HG02571 (cell line): Measurements from ENCODE around the gene SIGLEC11.
A peak's percentile ranks its signal among the peaks of the same experiment; 100 is the strongest.
"Not testable (repeated sequence)": the region's sequence is repeated elsewhere in the genome, so short reads cannot be mapped to it uniquely, and the experiment has no call there.

Experiments
- ATAC-seq: cut with Tn5 transposase; IDR thresholded peaks from one replicate; pipeline ENCODE4 v1.9.1; 2021; ENCODE audit warnings: mild to moderate bottlenecking, moderate library complexity; ENCODE audit not compliant: unreplicated experiment

Gene SIGLEC11

DNA sequence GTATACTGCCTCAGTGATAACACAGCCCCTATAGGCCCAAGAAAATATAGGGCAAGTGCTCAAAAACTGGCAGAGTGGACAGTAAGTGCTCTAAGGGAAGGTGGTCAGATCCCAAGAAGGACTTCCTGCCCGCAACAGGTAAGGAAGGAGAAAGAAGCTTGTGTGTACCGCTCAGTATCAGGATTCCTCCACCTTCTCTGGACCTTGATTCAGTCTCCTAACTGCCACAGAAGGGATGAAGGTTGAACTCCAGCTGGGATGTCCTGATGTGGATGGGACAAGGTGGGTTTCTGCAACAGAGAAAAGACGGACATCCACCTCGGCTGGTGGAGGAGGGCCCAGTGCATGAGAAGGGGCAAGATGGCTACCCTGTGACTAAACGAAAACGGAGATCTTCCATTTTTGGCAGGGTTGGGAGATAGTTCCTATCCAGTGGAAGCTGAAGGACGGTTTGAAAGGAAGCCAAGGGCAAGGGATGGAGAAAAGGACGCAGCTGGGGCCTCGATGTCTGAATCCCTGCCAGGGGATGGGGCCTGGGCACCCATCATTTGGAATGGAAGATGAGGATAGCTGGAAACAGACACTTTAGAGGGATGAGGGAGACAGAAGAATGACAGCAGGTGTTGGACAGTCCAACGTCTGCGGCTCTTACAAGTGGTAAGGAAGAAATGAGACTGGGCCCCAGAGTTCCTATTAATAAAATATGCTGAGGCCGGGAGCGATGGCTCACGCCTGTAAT, 33.3 kb downstream of the SIGLEC11 start:
- no peak for ATAC-seq

DNA sequence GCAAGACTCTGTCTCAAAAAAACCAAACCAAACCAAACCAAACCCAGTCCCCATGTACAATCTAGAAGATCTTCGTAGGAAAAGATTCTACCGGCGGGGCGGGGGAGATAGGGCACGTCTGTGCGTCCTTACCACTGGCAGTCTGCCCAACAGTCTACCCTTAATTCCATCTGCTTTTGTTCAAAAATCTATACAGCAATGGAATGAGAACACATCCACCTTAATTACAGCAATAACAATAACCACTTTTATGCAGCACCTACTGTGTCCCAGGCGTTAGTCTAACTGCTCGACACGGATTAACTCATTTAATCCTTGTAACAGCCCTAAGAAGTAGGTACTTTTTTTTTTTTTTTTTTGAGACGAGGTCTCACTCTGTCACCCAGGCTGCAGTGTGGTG, 34.5 kb downstream of the SIGLEC11 start:
- no peak for ATAC-seq

DNA sequence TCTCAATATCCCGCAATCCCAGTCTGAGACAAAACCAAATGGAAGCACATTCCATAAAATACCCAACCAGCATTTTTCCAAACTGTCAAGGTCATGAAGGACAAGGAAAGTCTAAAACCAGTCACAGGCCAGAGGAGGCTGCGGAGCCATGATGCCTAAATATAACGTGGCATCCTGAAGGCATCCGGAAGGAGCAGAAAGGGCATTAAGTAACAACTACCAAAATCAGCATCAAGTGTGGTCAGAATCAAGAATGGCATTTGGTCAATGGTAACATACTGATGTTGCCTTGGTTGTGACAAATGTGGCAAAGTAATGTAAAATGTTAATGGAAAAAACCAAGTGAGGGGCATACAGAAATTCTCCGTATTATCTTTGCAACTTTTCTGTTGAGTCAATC, 35.5 kb downstream of the SIGLEC11 start:
- ATAC-seq = no peak

DNA sequence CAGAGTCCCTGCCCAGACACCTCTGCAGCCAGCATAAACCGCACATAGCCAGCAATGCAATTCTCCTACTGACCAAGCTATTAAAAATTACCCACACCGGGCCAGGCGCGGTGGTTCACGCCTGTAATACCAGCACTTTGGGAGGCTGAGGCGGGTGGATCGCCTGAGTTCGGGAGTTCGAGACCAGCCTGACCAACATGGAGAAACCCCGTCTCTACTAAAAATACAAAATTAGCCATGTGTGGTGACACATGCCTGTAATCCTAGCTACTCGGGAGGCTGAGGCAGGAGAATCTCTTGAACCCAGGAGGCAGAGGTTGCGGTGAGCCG, 36.1 kb downstream of the SIGLEC11 start:
- ATAC-seq = not testable (repeated sequence)

DNA sequence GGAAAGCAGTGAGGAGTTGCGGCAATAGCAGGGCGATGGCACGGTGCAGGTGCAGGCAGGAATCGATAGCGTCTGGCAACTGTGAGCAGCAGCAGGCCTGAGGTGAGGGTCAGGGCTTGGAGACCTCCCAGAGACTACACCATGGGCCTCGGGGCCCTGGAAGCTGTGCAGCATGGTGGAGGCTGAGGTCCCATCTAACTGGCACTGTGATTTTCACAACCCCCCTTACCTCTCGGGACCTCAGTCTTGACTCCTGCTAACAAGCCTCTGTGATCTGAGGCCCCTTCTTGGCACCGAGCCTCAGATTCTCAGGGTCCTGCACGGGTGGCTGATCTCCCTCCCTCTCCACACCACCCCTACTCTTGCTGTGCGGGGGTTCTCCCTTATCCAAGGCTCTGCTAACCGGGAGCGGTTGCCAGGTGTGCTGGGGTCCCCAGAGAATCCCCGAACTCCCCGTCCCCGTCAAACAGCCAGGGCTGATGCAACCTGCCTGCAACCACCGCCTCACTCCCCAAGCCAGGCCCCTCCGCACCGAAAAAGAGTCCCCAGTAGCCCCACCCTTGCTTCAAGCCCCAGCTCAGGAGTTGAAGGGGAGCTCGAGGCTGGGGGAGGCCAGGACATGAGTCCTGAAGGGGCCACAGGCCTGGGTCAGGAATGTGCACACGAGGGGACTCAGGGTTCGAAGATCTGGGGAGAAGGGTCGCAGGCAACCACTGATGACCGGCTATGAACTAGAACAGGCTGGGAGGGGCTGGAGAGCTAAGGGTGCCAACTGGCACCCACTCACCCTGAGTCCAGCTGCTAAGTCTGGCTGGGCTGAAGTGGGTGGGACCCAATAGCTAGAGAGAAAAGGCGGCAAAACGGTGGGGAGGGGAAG, 36.7 kb downstream of the SIGLEC11 start:
- no peak for ATAC-seq

DNA sequence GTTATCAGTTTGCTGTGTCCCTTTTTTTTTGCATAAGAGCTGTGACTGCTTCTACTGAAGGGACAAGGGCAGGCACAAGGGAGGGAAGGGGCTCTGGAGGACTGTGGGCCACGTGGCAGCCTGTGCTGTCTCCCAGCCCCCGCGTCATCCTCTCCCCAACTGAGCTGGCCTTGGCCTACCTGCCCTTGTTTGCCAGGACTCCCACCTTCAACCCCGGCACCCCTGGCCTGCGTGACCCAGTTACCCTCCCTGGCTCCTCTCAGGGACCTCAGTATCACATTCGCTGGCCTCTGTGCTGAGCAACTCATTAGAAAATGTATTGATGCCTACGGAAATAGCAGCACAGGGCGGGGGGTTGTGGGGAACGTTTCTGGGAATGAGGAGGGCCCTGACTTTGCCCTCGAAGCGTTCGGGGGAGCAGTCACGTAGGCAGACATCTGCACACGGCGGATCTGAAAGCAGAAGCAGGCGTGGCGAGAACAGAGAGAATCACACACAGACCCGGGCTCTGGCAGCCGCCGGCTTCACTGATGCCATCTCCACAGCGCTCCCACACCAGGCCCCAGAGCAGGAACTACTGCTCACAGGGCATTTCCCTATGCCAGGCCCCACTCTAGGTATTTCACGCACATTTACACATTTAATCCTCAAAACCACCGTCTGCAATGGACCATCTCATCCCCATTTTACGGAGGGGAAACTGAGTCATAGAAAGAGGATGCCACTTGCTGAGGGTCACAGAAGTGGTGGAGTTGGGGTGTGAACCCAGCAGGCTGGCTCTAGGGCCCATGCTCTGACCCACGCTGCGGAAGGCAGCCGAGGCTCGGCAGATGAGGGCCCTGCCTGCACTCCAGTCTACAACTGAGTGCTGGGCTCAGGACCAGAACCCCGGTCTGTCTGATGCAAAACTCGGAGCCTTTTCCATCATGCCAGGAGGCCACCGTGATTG, 37.6 kb downstream of the SIGLEC11 start:
- ATAC-seq = no peak

DNA sequence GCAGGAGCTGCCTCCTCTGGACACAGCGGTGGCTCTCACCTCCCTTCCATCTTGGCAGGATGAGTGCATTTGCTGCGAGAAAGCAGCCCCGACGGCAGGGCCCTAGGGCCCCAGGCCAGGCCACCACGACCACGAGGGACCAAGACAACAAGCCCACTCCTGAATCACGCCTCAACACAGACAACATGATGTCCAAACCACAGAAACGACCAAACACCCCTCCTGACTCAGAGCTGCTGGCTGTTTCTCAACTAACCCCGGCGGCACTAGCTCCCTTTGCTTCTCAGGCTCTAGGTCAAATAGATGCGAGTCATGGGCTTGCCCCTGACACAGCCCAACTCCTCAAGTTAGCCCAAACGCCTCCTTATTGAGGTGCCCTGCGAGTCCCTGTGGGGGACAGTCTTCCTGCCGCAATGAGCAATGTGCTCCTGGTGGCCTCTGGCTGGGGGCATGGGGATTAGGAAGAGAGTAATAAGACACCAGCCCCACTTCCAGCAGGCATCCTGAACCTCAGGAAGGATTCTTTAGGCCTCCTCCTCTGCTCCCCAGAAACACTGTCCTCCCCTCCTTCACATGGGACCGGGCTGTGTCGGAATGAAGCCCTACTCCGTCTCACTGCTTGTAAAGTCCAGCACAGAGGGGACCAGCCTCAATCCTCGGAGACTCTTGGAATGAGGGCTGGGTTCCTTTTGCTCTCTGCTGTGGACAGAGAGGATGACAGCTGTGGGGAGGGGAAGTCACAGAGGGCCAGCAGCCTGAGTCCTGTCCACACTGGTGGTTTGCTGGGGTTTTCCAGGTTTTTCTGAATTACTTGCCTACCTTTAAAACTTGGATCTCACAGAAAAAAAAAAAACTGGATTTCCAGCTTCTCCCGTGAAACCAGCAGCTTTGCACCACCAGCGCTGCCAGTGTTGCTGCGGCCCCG, 38.8 kb downstream of the SIGLEC11 start:
- no peak for ATAC-seq

DNA sequence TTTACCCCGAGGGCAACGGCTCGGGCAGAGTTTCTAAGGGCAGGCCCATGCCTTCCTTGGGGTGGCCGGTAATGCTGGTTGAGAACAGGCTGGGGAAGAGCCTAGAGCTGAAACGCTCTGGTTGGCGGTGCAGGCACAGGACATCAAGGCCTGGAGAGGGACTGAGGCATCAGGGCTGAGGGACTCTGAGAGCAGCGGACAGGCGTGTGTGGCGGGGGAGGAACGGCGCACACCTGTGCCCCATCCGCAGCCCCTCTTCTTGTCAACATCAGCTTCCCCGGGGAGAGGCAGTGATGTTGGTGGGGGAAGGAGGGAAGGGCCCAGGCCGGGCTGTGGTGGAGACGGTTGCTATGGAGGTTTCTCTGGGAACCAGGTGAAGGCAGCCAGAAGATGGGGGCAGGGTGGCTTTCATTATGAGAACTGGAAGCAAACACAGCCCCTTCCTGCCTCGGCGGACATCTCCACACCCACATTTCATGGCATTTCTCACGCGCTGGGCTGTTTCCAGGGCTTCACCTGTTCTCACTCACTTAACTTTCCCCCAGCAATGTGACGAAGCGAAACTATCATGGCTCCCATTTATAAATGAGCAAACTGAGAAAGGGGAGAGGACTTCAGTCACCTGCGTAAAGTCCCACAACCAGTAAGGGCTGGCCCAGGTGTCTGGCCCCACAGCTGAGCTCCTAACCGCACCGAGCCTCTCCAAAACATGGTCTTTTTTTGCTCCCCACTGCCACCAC, 40.2 kb downstream of the SIGLEC11 start:
- ATAC-seq = no peak

DNA sequence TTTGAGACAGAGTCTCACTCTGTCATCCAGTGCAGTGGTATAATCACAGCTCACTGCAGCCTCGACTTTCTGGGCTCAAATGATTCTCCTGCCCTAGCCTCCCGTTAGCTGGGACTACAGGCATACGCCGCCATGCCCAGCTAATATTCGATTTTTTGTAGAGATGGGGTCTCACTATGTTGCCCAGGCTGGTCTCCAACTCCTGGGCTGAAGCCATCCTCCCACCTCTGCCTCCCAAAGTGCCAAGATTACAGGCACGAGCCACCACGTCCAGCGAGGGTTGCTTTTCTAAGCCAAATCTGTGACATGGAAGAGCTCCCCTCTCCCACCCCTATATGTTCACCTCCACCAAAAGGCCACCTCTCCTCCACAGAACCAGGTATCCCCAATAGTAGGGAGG, 42.9 kb downstream of the SIGLEC11 start:
- no peak for ATAC-seq

DNA sequence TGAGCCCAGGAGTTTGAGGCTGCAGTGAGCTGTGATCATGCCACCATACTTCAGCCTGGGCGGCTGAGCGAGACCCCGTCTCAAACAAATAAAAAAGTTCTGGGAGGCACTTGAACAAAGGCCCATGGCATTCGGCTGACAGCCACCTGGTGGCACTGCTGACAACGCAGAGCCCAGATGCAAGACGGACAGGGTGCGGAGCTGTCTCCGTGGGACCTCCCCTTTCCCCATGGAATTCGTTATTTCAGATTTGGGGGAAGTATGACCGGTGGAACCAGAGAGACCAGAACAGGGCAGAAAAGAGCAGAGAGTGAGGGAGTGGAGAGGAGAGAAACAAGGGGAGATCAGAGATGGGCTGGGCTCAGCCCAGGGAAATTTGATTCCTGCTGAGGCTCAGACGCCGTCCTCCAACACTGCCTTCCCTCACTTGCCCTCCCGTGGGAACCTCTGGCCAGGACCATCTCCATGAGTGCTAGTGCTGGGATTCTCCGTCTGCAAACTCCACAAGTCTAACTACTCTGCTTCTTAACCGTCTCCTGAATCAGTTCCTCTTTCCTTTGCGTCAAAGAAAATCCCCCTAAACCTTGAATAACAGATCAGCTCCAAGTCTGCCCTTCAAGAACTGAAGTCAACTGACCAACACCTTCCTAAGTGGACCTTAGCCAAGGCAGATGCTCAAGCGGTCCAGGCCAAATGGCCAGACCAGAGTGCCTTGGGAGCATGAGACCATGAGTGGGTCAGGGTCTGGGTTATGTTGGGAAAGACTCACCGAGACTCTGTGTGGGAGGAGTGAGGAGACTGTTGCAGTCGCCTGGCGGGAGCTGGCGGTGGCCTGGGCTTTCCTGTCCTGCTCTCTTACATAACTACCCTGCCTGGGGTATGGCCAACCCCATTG, 43.9 kb downstream of the SIGLEC11 start:
- no peak for ATAC-seq

DNA sequence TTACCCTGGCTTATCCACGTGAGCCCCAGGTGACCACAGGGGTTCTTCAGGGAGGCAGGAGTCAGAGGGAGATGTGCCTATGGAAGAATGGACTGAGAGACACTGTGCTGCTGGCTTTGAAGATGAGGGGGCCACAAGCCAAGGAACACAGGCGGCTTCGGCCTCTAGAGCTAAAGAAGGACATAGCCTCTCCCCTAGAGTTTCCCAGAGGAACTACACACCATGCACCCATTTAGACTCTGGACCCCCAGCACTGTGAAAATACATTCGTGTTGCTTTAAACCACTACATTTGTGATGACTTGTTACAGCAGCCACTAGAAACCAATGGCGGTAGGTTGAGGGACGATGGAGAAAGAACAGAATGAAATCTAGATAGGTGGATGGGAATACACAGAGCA, 45.7 kb downstream of the SIGLEC11 start:
- no peak for ATAC-seq

DNA sequence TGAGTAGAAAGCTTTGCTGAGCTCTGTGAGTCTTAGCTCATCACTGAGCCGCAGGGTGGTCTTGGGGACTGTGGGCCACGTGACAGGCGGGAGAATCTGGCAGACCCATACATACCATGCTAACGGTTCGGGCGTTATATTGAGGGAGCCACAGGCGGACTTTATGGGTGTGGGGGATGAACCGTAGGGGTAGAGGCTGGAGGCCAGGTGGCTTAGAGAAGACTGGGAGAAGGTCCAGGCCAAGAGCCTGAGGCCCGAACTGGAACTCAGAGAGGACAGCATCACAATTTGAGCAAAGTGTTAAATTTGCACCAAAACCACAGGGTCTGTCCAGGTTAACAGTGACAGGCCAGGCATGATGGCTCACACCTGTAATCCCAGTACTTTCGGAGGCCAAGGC, 47.3 kb downstream of the SIGLEC11 start:
- ATAC-seq = no peak

DNA sequence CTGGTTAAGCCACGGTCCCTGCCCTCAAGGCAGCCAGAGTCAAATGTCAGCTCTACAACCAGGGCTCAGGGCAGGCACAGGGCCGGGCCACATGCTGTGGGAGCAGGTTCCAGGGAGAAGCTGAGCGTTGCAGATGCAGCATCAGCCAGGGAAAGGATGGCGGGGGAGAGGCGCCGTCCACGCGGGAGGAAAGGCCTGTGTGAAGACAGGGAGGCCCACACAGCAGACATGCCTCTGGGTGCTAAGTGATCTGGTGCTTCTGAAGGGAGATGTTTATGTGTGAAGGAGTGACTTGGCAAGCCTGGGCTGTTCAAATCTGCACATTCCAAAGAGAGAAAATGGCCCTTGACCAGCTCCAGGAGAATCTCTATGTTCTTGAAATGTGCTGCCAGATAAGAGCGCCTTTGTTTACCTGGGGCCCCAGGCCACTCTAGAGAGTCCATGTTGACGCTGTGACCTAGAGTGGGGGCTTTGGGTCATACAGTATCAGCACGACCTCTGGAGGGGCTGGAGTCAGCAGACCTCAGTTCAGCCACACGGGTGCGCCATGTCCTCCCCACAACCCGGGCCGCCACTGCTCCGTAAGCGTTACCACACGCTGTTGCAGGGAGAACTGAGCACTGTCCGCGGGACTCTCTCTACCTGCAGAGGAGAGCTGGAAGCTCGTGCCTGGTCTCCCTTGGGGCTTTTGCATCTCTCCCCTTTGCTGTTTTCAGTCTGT, 47.8 kb downstream of the SIGLEC11 start:
- ATAC-seq = no peak

DNA sequence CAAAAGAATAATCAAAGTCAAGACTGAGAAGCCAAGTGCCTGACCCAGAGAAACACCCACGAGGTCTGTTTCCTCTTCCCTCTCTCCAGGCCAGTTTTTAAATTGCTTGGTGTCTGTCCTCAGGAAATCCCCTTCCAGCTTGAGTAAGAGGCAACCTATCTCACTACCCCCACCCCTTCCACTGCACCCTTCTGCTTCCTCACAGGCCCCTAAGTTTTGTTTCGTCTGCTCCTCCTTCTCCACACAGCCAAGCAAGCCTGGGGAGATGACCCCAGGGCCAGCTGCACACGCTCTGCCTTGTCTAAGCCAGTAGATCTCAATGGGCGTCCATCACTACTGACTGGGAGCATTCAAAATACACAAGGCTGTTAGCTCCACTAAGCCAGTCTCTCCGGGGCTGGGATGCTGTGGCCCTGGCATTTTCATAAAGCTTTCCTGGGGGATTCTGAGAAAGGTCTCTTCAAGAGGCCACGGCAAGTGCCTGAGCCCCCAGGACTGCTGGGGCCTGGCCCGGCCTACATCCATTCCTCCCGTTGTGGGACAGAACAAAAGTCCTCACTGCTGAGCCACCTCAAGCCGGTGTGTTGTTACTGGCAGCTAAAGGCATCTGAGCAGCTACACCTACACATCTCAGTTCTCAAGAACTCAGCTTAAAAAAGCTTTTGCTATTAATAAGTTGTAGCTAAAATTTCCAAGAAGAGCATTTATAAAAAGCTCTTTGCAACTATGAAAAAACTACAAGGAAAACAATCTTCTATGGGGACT, 49.4 kb downstream of the SIGLEC11 start:
- ATAC-seq = peak; percentile 40

DNA sequence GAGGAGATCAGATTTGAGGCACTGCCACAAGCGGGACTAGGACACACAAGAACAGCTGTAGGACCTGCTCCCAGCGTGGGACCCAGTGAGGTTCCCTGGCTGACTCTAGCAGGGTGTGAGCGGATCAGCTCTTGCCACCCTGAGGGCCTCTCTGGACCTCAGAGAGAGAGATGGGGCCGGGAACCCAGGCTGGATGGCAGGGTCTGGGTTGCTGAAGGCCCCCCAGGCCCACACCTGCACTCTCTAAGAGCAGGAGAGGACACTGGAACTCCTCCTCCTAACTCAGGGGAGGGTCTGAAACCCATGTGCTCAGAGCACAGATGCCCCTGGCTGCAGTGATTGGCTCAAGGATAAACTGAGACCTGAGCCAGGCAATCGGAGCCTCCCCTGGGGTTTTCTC, 50.8 kb downstream of the SIGLEC11 start:
- no peak for ATAC-seq

DNA sequence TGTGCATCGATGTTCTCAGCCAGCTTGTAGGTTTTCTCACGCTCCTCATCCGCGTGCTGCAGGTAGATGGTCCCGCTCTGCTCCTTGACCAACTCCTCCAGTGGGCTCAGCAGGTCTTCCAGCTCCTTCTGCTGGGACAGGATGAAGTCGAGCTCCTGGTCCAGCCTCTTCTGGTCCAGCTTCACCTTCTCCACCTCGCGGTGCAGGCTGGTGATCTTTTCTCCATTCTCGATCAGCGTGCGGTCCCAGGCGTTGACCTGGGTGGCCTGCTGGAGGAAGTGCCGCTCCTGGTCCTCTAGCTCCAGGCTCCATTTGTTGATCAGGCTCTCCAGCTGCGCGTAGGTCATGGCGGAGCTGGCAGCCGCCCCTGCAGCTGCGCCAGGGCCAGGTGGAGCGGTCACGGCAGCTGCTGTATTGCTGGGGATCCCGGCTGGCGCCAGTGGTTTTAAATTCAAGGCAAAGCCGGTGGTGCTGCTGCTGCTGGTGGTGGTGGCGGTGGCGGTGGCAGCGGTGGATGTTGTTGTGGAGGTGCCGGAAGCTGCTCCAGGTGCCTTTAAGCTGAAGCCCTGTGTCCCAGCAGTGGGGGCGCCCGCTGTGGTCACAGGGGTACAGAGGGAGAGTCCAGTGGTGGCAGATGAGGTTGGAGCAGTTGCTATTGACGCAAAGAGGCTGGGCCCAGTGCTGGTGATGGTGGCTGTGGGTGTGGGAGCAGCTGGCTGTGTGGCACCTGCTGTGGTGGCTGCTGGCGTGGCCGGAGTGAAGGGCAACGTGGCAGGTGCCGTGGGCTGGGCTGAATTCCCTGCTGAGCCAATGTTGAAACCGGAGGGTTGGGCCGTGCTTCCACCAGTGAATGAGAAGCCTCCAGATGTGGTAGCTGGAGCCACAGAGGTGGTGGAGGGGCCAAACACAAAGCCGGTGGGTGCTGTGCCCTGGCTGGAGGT, 52.2 kb downstream of the SIGLEC11 start:
- ATAC-seq = no peak
